ENCODE measurements around the gene RGS3. TPM values are rescaled to one million over a fixed set of nuclear protein-coding genes. Genes with fewer than 3 reads are reported as not detected.

The RGS3 gene
- total RNA-seq, 1 donor from 2014 or later: 15.0 TPM

- POLR2A ChIA-PET: no interaction called here
Observed at GRCh38 chr9:113538131-113538530, 74.6 kb downstream of the RGS3 start.

GRCh38 chr9:113538701-113539430, 75.3 kb downstream of the RGS3 start:
- CTCF ChIA-PET: interaction anchor here (1.7 kb wide), 1 partner anchor 117 kb away, joined by 4 read pairs; no protein-coding TSS in a partner anchor
- H3K4me1 Mint-ChIP-seq: no peaks in the 10 kb centered on the region

More at GRCh38 chr9:113538131-113538530, 74.6 kb downstream of the RGS3 start:
- Mint-ChIP-seq H3K4me1 (no peaks in the 10 kb centered on the region), H3K36me3 (ENCODE audit: low read depth) (no peaks in the 10 kb centered on the region), H3K27me3 (no peaks in the 10 kb centered on the region), H3K27ac (no peak overlapping the region), H3K9me3 (no peaks in the 10 kb centered on the region), H3K4me3 (no peak overlapping the region)
- TF ChIP-seq, protein P1, sequence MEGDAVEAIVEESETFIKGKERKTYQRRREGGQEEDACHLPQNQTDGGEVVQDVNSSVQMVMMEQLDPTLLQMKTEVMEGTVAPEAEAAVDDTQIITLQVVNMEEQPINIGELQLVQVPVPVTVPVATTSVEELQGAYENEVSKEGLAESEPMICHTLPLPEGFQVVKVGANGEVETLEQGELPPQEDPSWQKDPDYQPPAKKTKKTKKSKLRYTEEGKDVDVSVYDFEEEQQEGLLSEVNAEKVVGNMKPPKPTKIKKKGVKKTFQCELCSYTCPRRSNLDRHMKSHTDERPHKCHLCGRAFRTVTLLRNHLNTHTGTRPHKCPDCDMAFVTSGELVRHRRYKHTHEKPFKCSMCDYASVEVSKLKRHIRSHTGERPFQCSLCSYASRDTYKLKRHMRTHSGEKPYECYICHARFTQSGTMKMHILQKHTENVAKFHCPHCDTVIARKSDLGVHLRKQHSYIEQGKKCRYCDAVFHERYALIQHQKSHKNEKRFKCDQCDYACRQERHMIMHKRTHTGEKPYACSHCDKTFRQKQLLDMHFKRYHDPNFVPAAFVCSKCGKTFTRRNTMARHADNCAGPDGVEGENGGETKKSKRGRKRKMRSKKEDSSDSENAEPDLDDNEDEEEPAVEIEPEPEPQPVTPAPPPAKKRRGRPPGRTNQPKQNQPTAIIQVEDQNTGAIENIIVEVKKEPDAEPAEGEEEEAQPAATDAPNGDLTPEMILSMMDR (IDR thresholded peaks at IDR 0.05): no peak
- no peak for ATAC-seq (ENCODE audit: low read depth)
- CTCF ChIA-PET: no interaction called here
- intact Hi-C loops (cut with micrococcal nuclease): no loop called here
- DNase-seq: no peak

DNA sequence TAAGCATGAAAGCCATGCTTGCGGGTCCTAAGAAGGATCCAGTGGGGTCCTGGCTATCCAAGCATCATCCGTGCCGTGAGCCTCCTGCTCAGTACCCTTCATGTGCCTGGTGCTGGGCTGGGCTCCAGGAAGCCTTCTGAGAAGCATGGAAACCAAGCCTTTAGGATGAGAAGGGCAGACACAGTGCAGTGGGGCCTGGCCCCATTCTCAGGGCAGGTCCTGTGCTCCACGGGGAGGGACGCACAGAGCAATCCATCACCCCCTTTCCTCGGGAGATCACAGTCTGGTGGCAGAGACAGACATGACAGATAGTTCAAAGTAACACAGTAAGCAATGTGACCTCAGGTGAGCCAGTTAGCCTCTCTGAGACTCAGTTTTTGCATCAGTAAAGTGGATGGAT, 76.9 kb downstream of the RGS3 start:
- no peak overlapping the region for H3K4me3 Mint-ChIP-seq
- ATAC-seq (ENCODE audit: low read depth) (no peak), DNase-seq (no peak)
- H3K9me3 Mint-ChIP-seq: no peaks in the 10 kb centered on the region
- intact Hi-C loops (cut with micrococcal nuclease): no loop called here
- no peaks in the 10 kb centered on the region for H3K36me3 Mint-ChIP-seq (ENCODE audit: low read depth)
- TF ChIP-seq, protein P1 (IDR thresholded peaks at IDR 0.05): no peak
- H3K4me1 Mint-ChIP-seq: no peaks in the 10 kb centered on the region
- POLR2A ChIA-PET: interaction anchor here (1.1 kb wide), 1 partner anchor 24 kb away, joined by 3 read pairs; no protein-coding TSS in a partner anchor
- CTCF ChIA-PET: interaction anchor here (1.7 kb wide), 1 partner anchor 115 kb away, joined by 4 read pairs; no protein-coding TSS in a partner anchor
- H3K27me3 Mint-ChIP-seq: no peaks in the 10 kb centered on the region
- H3K27ac Mint-ChIP-seq: no peak overlapping the region

More at GRCh38 chr9:113538701-113539430, 75.3 kb downstream of the RGS3 start:
- TF ChIP-seq, protein P1 (IDR thresholded peaks at IDR 0.05): no peak
- no peak for ATAC-seq (ENCODE audit: low read depth)
- no peak for DNase-seq
- Mint-ChIP-seq H3K27ac (no peak overlapping the region), H3K9me3 (no peaks in the 10 kb centered on the region), H3K36me3 (ENCODE audit: low read depth) (no peaks in the 10 kb centered on the region), H3K27me3 (no peaks in the 10 kb centered on the region), H3K4me3 (no peak overlapping the region)
- intact Hi-C loops (cut with micrococcal nuclease): no loop called here
- POLR2A ChIA-PET: no interaction called here

GRCh38 chr9:113541019-113541900, 77.7 kb downstream of the RGS3 start:
- DNase-seq: no peak
- ChIA-PET POLR2A (no interaction called here), CTCF (no interaction called here)
- no peaks in the 10 kb centered on the region for H3K27me3 Mint-ChIP-seq
- H3K4me3 Mint-ChIP-seq: no peak overlapping the region
- no peak overlapping the region for H3K27ac Mint-ChIP-seq
- no peak for ATAC-seq (ENCODE audit: low read depth)
- intact Hi-C loops (cut with micrococcal nuclease): no loop called here
- TF ChIP-seq, protein P1 (IDR thresholded peaks at IDR 0.05): no peak
- H3K9me3 Mint-ChIP-seq: no peaks in the 10 kb centered on the region
- H3K4me1 Mint-ChIP-seq: no peaks in the 10 kb centered on the region
- H3K36me3 Mint-ChIP-seq (ENCODE audit: low read depth): no peaks in the 10 kb centered on the region

GRCh38 chr9:113542006-113542405, 78.5 kb downstream of the RGS3 start:
- no peaks in the 10 kb centered on the region for H3K9me3 Mint-ChIP-seq
- no peaks in the 10 kb centered on the region for H3K36me3 Mint-ChIP-seq (ENCODE audit: low read depth)
- H3K4me3 Mint-ChIP-seq: no peak overlapping the region
- intact Hi-C loops (cut with micrococcal nuclease): no loop called here
- TF ChIP-seq, protein P1 (IDR thresholded peaks at IDR 0.05): no peak
- POLR2A ChIA-PET: no interaction called here
- H3K4me1 Mint-ChIP-seq: no peaks in the 10 kb centered on the region
- CTCF ChIA-PET: no interaction called here
- ATAC-seq (ENCODE audit: low read depth) (no peak), DNase-seq (no peak)
- no peak overlapping the region for H3K27ac Mint-ChIP-seq
- no peaks in the 10 kb centered on the region for H3K27me3 Mint-ChIP-seq

Data from activated B cell treated with CpG ODN at 0.5 μM for 24 hours (primary cell).